Measurements from ENCODE around the gene SEMA6A.

DNA sequence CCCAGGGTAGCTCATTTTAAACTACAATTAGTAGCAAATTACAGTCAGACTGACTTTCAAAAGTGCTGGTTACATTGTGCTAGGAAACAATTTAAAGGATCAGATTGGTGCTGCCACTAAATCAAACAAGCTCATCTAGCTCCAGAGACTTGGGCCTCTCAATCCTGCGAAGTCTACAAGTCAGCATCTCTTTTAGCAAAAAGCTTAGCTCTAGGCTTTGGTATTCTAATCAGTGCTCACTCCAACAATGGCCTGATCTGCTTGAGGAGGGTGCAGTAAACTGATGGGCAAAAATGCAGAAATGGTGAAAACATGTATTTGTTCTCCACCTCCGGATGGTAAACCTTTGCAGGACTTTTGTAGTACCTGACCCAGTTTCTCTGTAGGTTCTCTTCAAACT, 47.0 kb upstream of the SEMA6A start:
- no peak for TF ChIP-seq EZH2 (IDR thresholded peaks at IDR 0.05; ENCODE audit: borderline replicate concordance, low read length)
- TF ChIP-seq, protein P1, sequence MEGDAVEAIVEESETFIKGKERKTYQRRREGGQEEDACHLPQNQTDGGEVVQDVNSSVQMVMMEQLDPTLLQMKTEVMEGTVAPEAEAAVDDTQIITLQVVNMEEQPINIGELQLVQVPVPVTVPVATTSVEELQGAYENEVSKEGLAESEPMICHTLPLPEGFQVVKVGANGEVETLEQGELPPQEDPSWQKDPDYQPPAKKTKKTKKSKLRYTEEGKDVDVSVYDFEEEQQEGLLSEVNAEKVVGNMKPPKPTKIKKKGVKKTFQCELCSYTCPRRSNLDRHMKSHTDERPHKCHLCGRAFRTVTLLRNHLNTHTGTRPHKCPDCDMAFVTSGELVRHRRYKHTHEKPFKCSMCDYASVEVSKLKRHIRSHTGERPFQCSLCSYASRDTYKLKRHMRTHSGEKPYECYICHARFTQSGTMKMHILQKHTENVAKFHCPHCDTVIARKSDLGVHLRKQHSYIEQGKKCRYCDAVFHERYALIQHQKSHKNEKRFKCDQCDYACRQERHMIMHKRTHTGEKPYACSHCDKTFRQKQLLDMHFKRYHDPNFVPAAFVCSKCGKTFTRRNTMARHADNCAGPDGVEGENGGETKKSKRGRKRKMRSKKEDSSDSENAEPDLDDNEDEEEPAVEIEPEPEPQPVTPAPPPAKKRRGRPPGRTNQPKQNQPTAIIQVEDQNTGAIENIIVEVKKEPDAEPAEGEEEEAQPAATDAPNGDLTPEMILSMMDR (IDR thresholded peaks at IDR 0.05; ENCODE audit: low read length), result no peak
